Measurements from ENCODE around the gene TFDP1.
A peak's percentile ranks its signal among the peaks of the same experiment; 100 is the strongest.

The TFDP1 gene

DNA sequence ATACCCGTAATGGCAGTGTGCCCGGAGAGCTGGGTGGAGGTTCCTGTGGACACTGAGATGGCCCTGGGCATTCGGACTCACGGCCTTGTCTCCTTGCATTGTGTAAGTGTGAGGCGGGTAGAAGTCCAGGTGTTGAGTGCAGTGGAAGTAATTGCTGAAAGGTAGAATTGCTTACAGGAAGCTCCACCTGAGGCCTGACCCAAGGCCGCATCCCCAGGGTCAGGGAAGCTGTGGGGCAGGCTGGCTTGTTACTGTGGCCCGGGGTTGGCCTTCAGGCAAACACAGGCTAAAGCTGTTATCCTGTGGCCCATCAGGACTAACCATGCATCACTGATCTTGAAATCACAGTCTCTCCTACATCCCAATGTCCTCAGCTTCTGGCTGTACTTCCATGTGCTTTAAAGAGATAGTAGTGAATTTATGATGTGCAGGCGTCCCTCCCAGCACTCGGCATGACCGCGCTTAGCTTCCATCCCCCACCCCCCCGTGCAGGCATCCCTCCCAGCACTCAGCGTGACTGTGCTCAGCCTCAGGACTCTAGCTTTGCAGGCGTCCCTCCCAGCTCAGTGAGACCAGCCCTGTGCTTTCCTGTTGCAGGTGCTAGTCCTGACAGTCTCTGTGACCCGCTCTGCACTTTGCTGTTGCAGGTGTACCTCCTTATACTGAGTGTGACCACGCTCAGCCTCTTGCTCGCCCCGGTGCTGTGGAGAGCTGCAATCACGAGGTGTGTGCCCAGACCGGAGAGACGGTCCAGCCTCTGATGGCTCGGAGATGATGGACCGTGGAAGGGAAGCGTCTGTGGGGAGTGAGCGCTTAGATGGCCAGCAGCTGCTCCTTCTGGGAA lies 35.6 kb upstream of the TFDP1 start:
- TF ChIP-seq, protein P1, sequence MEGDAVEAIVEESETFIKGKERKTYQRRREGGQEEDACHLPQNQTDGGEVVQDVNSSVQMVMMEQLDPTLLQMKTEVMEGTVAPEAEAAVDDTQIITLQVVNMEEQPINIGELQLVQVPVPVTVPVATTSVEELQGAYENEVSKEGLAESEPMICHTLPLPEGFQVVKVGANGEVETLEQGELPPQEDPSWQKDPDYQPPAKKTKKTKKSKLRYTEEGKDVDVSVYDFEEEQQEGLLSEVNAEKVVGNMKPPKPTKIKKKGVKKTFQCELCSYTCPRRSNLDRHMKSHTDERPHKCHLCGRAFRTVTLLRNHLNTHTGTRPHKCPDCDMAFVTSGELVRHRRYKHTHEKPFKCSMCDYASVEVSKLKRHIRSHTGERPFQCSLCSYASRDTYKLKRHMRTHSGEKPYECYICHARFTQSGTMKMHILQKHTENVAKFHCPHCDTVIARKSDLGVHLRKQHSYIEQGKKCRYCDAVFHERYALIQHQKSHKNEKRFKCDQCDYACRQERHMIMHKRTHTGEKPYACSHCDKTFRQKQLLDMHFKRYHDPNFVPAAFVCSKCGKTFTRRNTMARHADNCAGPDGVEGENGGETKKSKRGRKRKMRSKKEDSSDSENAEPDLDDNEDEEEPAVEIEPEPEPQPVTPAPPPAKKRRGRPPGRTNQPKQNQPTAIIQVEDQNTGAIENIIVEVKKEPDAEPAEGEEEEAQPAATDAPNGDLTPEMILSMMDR (IDR thresholded peaks at IDR 0.05; ENCODE audit: poor library complexity, severe bottlenecking), result no peak
- DNase-seq (ENCODE audit: low spot score) (peak; percentile 44), ATAC-seq (ENCODE audit: low read depth) (no peak)
- no peak overlapping the region for H3K27ac ChIP-seq (ENCODE audit: poor library complexity, severe bottlenecking)
- H3K36me3 ChIP-seq (ENCODE audit: low read depth), result peaks cover 33% of the 10 kb centered on the region
- no peak overlapping the region for H3K4me3 ChIP-seq (ENCODE audit: severe bottlenecking)
- peaks cover 5% of the 10 kb centered on the region for H3K4me1 ChIP-seq (ENCODE audit: insufficient read depth, poor library complexity, severe bottlenecking)
- H3K27me3 ChIP-seq (ENCODE audit: insufficient read depth, poor library complexity, severe bottlenecking), result no peaks in the 10 kb centered on the region
- no peaks in the 10 kb centered on the region for H3K9me3 ChIP-seq (ENCODE audit: severe bottlenecking)

DNA sequence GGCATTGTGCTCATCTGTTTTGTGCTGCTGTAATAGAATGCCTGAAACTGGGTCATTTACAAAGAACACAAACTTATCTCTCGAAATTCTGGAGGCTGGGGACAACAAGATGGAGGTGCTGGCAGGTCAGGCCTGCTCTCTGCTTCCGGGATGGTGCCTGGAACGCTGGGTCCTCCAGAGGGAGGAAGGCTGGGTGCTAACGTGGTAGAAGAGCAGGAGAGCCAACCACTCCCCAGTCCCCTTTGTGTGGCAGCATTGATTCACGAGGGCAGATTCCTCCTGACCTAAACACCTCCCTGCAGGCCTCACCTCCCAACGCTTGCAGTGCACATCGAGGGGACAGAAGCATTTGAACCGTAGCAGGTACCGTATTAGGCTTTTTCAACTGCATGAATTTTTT lies 34.1 kb upstream of the TFDP1 start:
- Histone ChIP-seq H3K27me3 (ENCODE audit: insufficient read depth, poor library complexity, severe bottlenecking) (no peaks in the 10 kb centered on the region), H3K4me3 (ENCODE audit: severe bottlenecking) (no peak overlapping the region), H3K4me1 (ENCODE audit: insufficient read depth, poor library complexity, severe bottlenecking) (peaks cover under 1% of the 10 kb centered on the region), H3K36me3 (ENCODE audit: low read depth) (peaks cover 33% of the 10 kb centered on the region), H3K9me3 (ENCODE audit: severe bottlenecking) (no peaks in the 10 kb centered on the region), H3K27ac (ENCODE audit: poor library complexity, severe bottlenecking) (no peak overlapping the region)
- TF ChIP-seq, protein P1 (IDR thresholded peaks at IDR 0.05; ENCODE audit: poor library complexity, severe bottlenecking), result no peak
- no peak for ATAC-seq (ENCODE audit: low read depth)
- no peak for DNase-seq (ENCODE audit: low spot score)

DNA sequence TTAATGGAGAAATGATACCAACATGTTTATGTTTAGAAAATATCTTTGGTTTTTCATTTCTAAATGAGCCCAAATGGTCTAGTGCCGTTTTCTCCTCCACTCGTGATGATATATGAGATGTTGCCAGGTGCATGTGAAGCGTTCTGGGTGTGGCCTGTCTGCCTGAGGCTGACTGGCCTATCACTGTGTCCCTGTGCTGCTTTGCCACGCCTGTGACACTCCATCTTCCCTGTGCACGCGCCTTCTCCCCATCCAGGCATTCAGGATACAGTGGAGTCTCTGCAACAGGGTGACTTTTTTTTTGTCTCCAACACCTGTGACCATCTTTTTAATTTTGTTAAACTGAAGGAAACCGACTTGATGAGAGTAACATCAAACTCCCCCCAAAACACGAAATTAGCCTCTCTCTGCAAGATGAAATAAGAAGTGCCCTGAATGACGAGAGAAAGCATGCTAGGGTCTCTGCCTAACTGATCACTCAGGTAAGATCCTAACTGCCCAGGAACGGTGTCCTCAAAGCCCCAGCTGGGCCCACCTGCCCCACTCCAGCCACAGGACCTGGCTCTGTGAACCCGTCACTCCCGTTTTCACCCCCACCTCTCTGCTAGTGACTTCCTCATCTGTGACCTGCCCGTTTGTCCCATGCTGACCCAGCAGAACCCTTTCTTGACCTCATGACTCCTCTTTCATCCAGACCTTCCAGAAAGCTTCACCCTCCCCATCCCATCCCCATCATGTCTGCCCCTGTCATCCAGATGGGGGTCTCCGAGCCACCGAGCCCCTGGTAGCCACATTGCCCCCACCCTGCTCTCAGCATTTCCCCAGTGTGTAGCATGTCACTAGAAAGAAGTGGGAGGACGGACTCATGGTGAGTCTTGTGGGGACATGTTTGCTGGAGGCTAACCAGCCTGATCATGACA lies 33.2 kb upstream of the TFDP1 start:
- Histone ChIP-seq H3K4me3 (ENCODE audit: severe bottlenecking) (no peak overlapping the region), H3K36me3 (ENCODE audit: low read depth) (peaks cover 33% of the 10 kb centered on the region), H3K4me1 (ENCODE audit: insufficient read depth, poor library complexity, severe bottlenecking) (no peaks in the 10 kb centered on the region), H3K27me3 (ENCODE audit: insufficient read depth, poor library complexity, severe bottlenecking) (no peaks in the 10 kb centered on the region), H3K27ac (ENCODE audit: poor library complexity, severe bottlenecking) (no peak overlapping the region), H3K9me3 (ENCODE audit: severe bottlenecking) (no peaks in the 10 kb centered on the region)
- no peak for ATAC-seq (ENCODE audit: low read depth)
- TF ChIP-seq, protein P1 (IDR thresholded peaks at IDR 0.05; ENCODE audit: poor library complexity, severe bottlenecking), result no peak
- DNase-seq (ENCODE audit: low spot score), result peak; percentile 36

DNA sequence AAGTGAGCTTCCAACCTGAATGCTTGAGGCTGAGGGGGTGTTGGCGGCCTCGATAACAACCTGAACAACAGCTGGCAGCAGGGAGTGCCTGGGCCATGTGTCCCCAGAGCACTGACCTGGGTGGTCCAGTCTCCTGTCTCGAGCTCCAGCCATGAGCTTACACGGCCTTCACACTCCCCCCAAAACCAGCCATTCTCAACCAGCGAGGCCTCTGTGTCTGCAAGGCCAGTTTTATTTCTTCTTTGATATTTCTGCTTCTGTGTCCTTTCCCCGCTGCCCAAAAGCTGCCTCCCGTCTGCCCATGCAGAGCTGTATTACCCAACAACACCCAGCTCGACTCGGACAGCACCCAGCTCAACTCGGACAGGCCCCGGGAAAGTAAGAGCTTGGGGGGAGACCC lies 32.5 kb upstream of the TFDP1 start:
- no peak overlapping the region for H3K27ac ChIP-seq (ENCODE audit: poor library complexity, severe bottlenecking)
- H3K4me1 ChIP-seq (ENCODE audit: insufficient read depth, poor library complexity, severe bottlenecking), result no peaks in the 10 kb centered on the region
- ATAC-seq (ENCODE audit: low read depth) (no peak), DNase-seq (ENCODE audit: low spot score) (no peak)
- TF ChIP-seq, protein P1 (IDR thresholded peaks at IDR 0.05; ENCODE audit: poor library complexity, severe bottlenecking), result no peak
- H3K4me3 ChIP-seq (ENCODE audit: severe bottlenecking), result no peak overlapping the region
- no peaks in the 10 kb centered on the region for H3K9me3 ChIP-seq (ENCODE audit: severe bottlenecking)
- peaks cover 33% of the 10 kb centered on the region for H3K36me3 ChIP-seq (ENCODE audit: low read depth)
- no peaks in the 10 kb centered on the region for H3K27me3 ChIP-seq (ENCODE audit: insufficient read depth, poor library complexity, severe bottlenecking)

Data from RWPE2 (cell line).